Neuronal stem cell (in vitro differentiated cells): Measurements from ENCODE around the gene STK31.

ENCODE experiments used
- DNase-seq: peaks from one replicate; pipeline ENCODE4 v3.0.0-alpha.2; 2013; ENCODE audit warnings: low spot score
- H2AFZ ChIP-seq: one replicate; pipeline ENCODE4 v1.6.1; 2013; ENCODE audit warnings: mild to moderate bottlenecking, low read length, inconsistent platforms
- H2AK5ac ChIP-seq: 2 replicates; pipeline ENCODE4 v1.6.1; 2013; ENCODE audit warnings: low read depth, mild to moderate bottlenecking, inconsistent platforms, low read length, moderate library complexity, mixed read lengths
- H2BK120ac ChIP-seq: 2 replicates; pipeline ENCODE4 v1.6.1; 2013; ENCODE audit warnings: low read depth, mild to moderate bottlenecking, inconsistent platforms, low read length, moderate library complexity, mixed read lengths
- H2BK12ac ChIP-seq: one replicate; pipeline ENCODE4 v1.6.1; 2013; ENCODE audit warnings: low read length, inconsistent platforms
- H2BK15ac ChIP-seq: 2 replicates; pipeline ENCODE4 v1.6.1; 2013; ENCODE audit warnings: mild to moderate bottlenecking, low read length, inconsistent platforms, mixed read lengths
- H2BK5ac ChIP-seq: one replicate; pipeline ENCODE4 v1.6.1; 2013; ENCODE audit warnings: inconsistent platforms, mild to moderate bottlenecking, low read length, moderate library complexity
- H3K14ac ChIP-seq: one replicate; pipeline ENCODE4 v1.6.1; 2013; ENCODE audit warnings: low read length, inconsistent platforms
- H3K18ac ChIP-seq: 2 replicates; pipeline ENCODE4 v1.6.1; 2013; ENCODE audit warnings: low read length, inconsistent platforms
- H3K23ac ChIP-seq: 2 replicates; pipeline ENCODE4 v1.6.1; 2013; ENCODE audit warnings: low read depth, mild to moderate bottlenecking, mixed read lengths, low read length, inconsistent platforms; ENCODE audit not compliant: poor library complexity
- H3K27ac ChIP-seq: replicated peaks from 3 replicates; pipeline ENCODE4 v1.5.1; 2013; ENCODE audit warnings: low read length, inconsistent platforms
- H3K27me3 ChIP-seq, 3 experiments: 2 replicates each; pipeline ENCODE4 v1.6.1; 2013; ENCODE audit warnings: low read length in 3 of 3, mild to moderate bottlenecking in 2 of 3, inconsistent platforms in 1 of 3, low read depth in 1 of 3, mixed read lengths in 1 of 3, moderate library complexity in 1 of 3; ENCODE audit not compliant: control insufficient read depth in 3 of 3, insufficient read depth in 3 of 3
- H3K36me3 ChIP-seq, 2 donors: replicated peaks in 1 of 2; 2 replicates each; pipeline ENCODE4 v1.6.1; 2013; ENCODE audit warnings: low read length in 2 of 2; ENCODE audit not compliant: control insufficient read depth in 2 of 2, insufficient read depth in 2 of 2
- H3K4ac ChIP-seq: 2 replicates; pipeline ENCODE4 v1.6.1; 2013; ENCODE audit warnings: inconsistent platforms, mild to moderate bottlenecking, low read length, moderate library complexity
- H3K4me1 ChIP-seq, 2 donors: 1 replicate in 1 of 2; 2 replicates in 1 of 2; pipeline ENCODE4 v1.6.1; 2013; ENCODE audit warnings: low read length in 2 of 2, low read depth in 1 of 2; ENCODE audit not compliant: control insufficient read depth in 2 of 2, insufficient read depth in 1 of 2
- H3K4me2 ChIP-seq: one replicate; pipeline ENCODE4 v1.6.1; 2013; ENCODE audit warnings: mild to moderate bottlenecking, low read length, inconsistent platforms; ENCODE audit not compliant: insufficient read depth, poor library complexity, severe bottlenecking
- H3K4me3 ChIP-seq, 2 donors: 2 replicates each; pipeline ENCODE4 v1.5.1; 2013; ENCODE audit warnings: low read length in 2 of 2, mild to moderate bottlenecking in 2 of 2, inconsistent platforms in 1 of 2, moderate library complexity in 1 of 2
- H3K79me1 ChIP-seq: one replicate; pipeline ENCODE4 v1.6.1; 2013; ENCODE audit warnings: low read depth, mild to moderate bottlenecking, inconsistent platforms, low read length, moderate library complexity
- H3K9ac ChIP-seq: one replicate; pipeline ENCODE4 v1.6.1; 2013; ENCODE audit warnings: mild to moderate bottlenecking, low read depth, low read length, inconsistent platforms; ENCODE audit not compliant: poor library complexity
- H3K9me3 ChIP-seq, 2 donors: replicated peaks in 1 of 2; 2 replicates each; pipeline versions ENCODE3 to v1.6.1; 2013; ENCODE audit warnings: low read length in 2 of 2, mild to moderate bottlenecking in 2 of 2, inconsistent platforms in 1 of 2, low read depth in 1 of 2, mixed read lengths in 1 of 2, moderate library complexity in 1 of 2; ENCODE audit not compliant: control insufficient read depth in 2 of 2, insufficient read depth in 1 of 2
- H4K8ac ChIP-seq: one replicate; pipeline ENCODE4 v1.6.1; 2013; ENCODE audit warnings: low read depth, mild to moderate bottlenecking, inconsistent platforms, low read length, moderate library complexity
- H4K91ac ChIP-seq: one replicate; pipeline ENCODE4 v1.6.1; 2013; ENCODE audit warnings: low read length, low read depth, mild to moderate bottlenecking, inconsistent platforms; ENCODE audit not compliant: poor library complexity
- WGBS, 2 donors: extraction: QIAGEN DNeasy Blood & Tissue Kit; methylation state at CpG; one replicate each; pipeline ENCODE4 v1.1.7; 2013; ENCODE audit warnings: missing lambda C conversion rate in 2 of 2, mixed read lengths in 1 of 2; ENCODE audit not compliant: insufficient read length in 2 of 2, insufficient replicate concordance in 1 of 2; ENCODE audit errors: extremely low coverage in 2 of 2; 5-methylcytosine and 5-hydroxymethylcytosine counted together

Gene STK31

DNA sequence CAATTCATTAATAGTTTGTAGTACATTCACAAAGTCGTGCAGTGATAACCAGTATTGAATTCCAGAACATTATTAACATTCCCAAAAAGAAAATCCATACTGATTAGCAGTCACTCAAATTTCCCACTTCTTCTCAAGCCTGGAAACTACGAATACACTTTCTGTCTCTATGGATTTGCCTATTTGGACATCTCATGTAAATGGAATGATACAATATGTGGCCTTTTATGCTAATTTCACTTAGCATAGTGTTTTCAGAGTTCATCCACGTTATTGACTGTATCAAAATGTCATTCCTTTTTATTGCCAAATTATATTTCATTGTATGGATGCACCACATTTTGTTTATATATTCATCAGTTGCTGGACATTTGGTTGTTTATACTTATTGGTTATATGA, 78.8 kb downstream of the STK31 start:
- no peak overlapping the region for H2BK12ac ChIP-seq
- H3K18ac ChIP-seq, result no peak overlapping the region
- no peak for DNase-seq

GRCh38 chr7:23791721-23792120, 81.7 kb downstream of the STK31 start:
- no peak for DNase-seq
- Histone ChIP-seq H3K4ac (no peak overlapping the region), H2BK12ac (no peak overlapping the region), H3K36me3 (no peaks in the 10 kb centered on the region), H4K8ac (no peak overlapping the region), H3K4me2 (no peak overlapping the region), H3K9ac (no peak overlapping the region), H3K27me3 (no peaks in the 10 kb centered on the region), H3K9me3 (peaks cover 0 to 9% of the 10 kb centered on the region in 2 donors), H3K23ac (no peak overlapping the region), H3K4me1 (no peaks in the 10 kb centered on the region), H3K14ac (no peak overlapping the region), H2BK15ac (no peak overlapping the region), H2AK5ac (no peak overlapping the region), H3K27ac (no peak overlapping the region), H3K4me3 (no peak overlapping the region), H2BK5ac (no peak overlapping the region), H2AFZ (no peak overlapping the region), H4K91ac (no peak overlapping the region), H3K18ac (no peak overlapping the region), H2BK120ac (no peak overlapping the region), H3K79me1 (peaks cover 1% of the 10 kb centered on the region)

More for the DNA sequence above, 78.8 kb downstream of the STK31 start:
- no peaks in the 10 kb centered on the region for H3K79me1 ChIP-seq
- H2BK120ac ChIP-seq, result no peak overlapping the region
- no peak overlapping the region for H3K4me2 ChIP-seq
- H3K23ac ChIP-seq, result no peak overlapping the region
- H2BK5ac ChIP-seq, result no peak overlapping the region
- H3K9ac ChIP-seq, result no peak overlapping the region
- H3K4me3 ChIP-seq, result no peak overlapping the region
- no peak overlapping the region for H2AK5ac ChIP-seq
- H3K14ac ChIP-seq, result no peak overlapping the region
- H2BK15ac ChIP-seq, result no peak overlapping the region
- WGBS, 2 donors, result no CpG with 5 or more reads among the region's 3 CpGs
- no peaks in the 10 kb centered on the region for H3K27me3 ChIP-seq
- no peaks in the 10 kb centered on the region for H3K9me3 ChIP-seq
- H2AFZ ChIP-seq, result no peak overlapping the region
- no peak overlapping the region for H4K91ac ChIP-seq
- H3K36me3 ChIP-seq, result no peaks in the 10 kb centered on the region
- no peaks in the 10 kb centered on the region for H3K4me1 ChIP-seq
- no peak overlapping the region for H4K8ac ChIP-seq
- no peak overlapping the region for H3K27ac ChIP-seq
- no peak overlapping the region for H3K4ac ChIP-seq

DNA sequence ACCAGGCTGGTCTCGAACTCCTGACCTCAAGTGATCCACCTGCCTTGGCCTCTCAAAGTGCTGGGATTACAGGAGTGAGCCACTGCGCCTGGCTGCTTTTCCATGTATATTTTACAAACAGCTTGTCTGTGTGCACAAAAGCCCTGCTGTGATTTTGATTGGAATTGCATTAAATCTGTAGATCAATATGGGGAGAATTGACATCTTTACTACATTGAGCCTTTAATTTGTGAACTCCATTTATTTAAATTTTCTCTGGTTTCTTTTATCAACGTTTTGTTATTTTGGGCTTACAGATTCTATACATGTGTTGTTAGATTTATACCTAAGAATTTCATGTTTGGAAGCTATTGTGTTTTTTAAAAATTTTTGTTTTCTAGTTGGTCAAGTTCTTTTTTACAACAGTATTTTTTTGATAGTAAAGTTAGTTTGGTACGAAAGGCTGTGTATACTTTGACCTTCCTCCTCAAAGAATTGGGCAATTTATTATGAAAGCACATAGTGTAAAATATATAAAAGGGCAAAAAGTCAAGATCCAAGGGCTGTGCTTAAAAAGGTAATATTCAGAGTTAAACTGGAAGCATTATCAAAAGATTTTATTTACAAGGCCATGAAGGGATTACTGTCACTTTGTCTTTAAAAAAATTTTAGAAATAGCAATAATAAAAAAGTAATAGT, 92.8 kb downstream of the STK31 start:
- no peak overlapping the region for H3K14ac ChIP-seq
- H3K27ac ChIP-seq, result no peak overlapping the region
- H4K8ac ChIP-seq, result no peak overlapping the region
- H2AK5ac ChIP-seq, result no peak overlapping the region
- no peak overlapping the region for H3K9ac ChIP-seq
- H3K4ac ChIP-seq, result no peak overlapping the region
- H3K4me2 ChIP-seq, result no peak overlapping the region
- H3K18ac ChIP-seq, result no peak overlapping the region
- no peak overlapping the region for H4K91ac ChIP-seq
- no peak overlapping the region for H2BK12ac ChIP-seq
- no peaks in the 10 kb centered on the region for H3K79me1 ChIP-seq
- no CpG with 5 or more reads among the region's 4 CpGs for WGBS, 2 donors
- no peak overlapping the region for H3K4me3 ChIP-seq
- no peak overlapping the region for H3K23ac ChIP-seq
- no peaks in the 10 kb centered on the region for H3K9me3 ChIP-seq
- no peak overlapping the region for H2AFZ ChIP-seq
- H3K27me3 ChIP-seq, result no peaks in the 10 kb centered on the region
- DNase-seq, result no peak
- H3K4me1 ChIP-seq, result peaks cover 0 to 2% of the 10 kb centered on the region in 2 donors
- no peak overlapping the region for H2BK120ac ChIP-seq
- H3K36me3 ChIP-seq, result no peaks in the 10 kb centered on the region
- H2BK15ac ChIP-seq, result no peak overlapping the region
- H2BK5ac ChIP-seq, result no peak overlapping the region

GRCh38 chr7:23804707-23805106, 94.7 kb downstream of the STK31 start:
- Histone ChIP-seq H3K14ac (no peak overlapping the region), H2BK15ac (no peak overlapping the region), H3K9me3 (no peaks in the 10 kb centered on the region), H3K4me2 (no peak overlapping the region), H3K27ac (no peak overlapping the region), H2BK5ac (no peak overlapping the region), H3K4me3 (no peak overlapping the region), H4K91ac (no peak overlapping the region), H3K27me3 (no peaks in the 10 kb centered on the region), H3K23ac (no peak overlapping the region), H3K4ac (no peak overlapping the region), H2AFZ (no peak overlapping the region), H2BK120ac (no peak overlapping the region), H2AK5ac (no peak overlapping the region), H3K36me3 (no peaks in the 10 kb centered on the region), H3K9ac (no peak overlapping the region), H3K18ac (no peak overlapping the region), H4K8ac (no peak overlapping the region), H3K4me1 (peaks cover 0 to 2% of the 10 kb centered on the region in 2 donors), H2BK12ac (no peak overlapping the region), H3K79me1 (no peaks in the 10 kb centered on the region)
- no CpG with 5 or more reads among the region's 1 CpG for WGBS, 2 donors
- DNase-seq, result no peak
